Stimulated activated CD4-positive, alpha-beta T cell treated with anti-CD3 and anti-CD28 coated beads, TNF-alpha, amount 100 ng/mL, for 48 hours (primary cell): ENCODE measurements around the gene ZNF22.

Source experiments
- DNase-seq, 3 donors: peaks; one replicate each; pipeline ENCODE4 v3.0.0-alpha.2; 2020; ENCODE audit warnings: low read depth in 3 of 3

The ZNF22 gene

DNA sequence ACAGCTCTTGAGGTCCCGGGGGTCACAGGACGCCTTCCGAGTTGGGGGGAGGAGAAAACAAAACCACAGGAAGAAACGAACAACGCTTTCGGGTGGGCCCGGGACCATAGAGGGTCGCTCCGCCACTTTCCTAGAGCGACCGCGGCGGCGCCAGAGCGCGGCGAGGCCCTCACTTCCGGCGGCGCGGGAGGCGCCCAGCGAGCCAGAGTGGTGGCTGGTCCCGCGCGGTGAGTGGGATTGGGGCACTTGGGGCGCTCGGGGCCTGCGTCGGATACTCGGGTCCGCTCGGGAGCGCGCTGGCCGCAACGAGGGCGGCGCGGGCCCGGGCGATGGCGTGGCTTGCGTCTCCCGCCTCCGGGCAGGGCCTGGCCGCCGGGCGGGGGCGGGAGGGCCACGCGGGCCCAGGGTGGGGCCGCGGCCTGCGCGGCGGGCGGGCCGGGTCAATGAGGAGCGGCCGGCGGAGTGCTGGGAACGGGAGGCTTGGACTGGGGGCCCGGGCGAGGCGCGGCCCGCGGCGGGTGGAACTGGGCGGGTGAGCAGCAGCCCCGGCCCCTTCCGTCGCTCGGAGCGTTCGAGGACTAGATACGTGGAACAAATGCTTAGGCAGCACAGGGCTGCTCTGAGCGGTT lies at the start of gene ZNF22:
TSS of gene ZNF22 (plus strand) at position 172 of the 629 bp plus-strand sequence. CDS start 2,446 bp downstream, outside the sequence.
- DNase-seq = peak in 2 of 3 donors; percentile 33 to 49

DNA sequence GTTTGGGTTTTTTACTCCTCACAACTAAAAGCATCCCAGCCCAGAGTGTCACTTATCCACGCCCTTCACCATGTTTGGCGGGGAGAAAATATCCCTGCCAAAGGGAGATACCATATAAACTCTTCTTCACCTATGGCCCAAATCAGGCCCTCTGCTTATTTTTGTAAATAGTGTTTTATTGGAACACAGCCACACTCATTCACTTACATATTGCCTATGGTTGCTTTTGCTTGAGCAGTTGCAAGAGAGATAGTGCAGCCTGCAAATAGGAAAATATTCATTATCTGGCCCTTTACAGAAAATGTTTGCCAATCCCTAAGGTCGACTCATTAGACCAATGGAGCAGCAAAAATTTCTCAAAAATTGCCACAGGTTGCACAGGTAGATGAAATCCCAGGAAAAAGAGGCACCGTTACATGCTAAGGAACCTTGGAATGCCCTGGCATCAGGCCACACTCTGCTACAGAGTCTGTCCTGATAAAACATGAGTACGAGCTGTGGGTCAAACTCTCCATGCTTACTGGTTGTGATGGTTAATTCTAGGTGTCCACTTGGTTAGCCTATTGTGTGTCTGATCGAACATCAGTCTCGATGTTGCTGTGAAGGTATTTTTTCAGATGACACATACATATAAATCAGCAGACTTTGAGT lies 49.0 kb upstream of the ZNF22 start:
- DNase-seq = no peak

DNA sequence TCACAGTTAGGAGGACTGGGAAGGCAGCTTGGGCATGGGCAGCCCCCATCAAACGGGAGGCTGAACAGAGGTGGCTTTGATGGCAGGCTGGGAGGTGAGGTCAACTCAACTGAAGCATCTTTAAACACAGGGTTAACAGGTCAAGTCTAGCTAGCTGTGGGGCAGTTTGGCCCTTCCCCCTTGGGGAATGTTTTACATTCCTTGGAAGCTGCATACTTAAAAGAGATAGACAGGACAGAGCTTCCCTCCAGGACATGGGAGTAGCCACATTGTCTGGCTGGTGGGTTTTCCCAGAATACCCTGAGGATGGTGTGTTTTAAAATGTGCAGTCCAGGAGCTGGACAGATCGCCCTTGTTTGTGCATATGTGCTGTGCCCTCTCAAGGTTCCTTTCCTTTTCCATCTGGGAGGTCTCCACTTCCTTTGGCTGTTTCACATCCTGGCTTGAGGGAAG lies 47.9 kb upstream of the ZNF22 start:
- no peak for DNase-seq

DNA sequence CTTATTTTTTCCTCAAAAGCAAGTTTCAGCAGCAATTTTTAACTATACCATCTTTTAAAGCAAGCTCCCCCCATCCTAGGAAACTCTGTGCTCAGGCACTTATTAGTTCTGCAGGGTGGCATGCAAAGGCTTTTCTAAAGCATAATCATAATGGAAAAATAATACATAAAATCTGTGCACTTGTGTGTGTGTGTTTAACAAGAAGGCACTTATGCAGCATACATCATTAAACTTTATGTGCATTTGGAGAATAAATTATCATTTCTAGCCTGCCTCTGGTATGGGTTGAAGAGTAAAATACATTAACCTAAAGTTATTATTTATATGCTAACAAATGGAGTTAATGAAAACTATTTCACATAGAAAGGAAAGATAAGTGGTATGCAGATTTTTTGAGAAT lies 46.7 kb upstream of the ZNF22 start:
- DNase-seq = no peak

DNA sequence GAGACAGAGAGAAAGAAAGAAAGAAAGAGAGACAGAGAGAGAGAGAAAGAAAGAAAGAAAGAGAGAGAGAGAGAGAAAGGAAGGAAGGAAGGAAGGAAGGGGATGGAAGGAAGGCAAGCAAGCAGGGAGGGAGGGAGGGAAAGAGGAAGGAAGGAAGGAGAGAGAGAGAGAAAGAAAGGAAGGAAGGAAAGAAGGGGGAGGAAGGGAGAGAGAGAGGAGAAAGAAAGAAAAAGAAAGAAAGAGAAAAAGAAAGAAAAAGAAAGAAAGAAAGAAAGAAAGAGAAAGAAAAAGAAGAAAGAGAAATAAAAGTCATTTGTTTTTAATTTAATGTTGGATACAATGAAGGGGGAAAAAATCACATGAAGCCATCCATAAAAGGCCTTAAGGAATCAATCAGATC lies 45.8 kb upstream of the ZNF22 start:
- no peak for DNase-seq

DNA sequence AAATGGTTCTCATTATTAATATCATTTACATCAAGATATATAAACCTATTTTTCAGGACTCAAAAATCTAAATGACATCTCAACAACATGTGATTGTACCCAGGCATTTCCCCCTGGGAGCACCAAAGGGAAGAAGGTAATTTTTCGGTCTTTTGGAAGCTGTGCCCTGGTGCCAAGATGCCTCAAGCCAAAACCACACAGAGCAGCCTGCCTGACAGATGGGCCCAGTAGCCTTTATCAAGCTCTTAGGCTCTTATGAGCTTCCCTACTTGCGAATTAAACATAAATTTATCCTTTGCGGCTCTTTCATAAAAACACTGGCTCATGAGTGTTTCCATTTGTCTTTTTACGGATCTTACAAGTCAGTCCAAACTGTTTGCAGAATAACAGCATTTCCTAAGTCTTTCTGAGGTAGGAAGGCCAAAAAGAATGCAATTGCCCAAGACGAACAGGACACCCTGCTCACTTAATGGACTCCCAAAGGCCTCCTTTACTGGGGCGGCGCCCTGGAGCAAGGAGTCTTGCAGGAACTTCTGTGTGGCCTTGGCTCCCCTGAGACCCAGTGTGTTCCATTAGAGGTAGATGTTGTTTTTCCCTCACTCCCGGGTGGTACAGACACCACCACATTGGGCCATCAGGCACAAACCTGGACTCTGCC lies 45.2 kb upstream of the ZNF22 start:
- DNase-seq = no peak

DNA sequence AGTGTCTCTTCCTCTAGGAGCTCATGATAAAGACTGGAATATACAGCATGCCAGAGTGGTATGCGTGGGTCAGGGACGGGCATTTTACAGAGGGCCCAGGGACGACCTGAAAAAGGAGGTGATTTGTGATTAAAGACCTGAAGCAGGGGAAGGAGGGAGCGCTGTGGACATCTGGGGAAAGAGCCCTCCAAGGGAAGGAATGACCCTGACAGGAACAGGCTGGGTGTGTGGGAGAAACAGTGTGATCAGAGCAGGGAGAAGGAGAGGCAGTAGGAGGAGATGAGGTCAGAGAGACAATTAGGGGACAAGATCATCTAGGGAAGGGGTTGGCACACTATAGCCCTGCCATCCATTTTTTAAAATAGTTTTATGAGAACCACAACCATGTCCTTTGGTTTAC lies 44.5 kb upstream of the ZNF22 start:
- no peak for DNase-seq

DNA sequence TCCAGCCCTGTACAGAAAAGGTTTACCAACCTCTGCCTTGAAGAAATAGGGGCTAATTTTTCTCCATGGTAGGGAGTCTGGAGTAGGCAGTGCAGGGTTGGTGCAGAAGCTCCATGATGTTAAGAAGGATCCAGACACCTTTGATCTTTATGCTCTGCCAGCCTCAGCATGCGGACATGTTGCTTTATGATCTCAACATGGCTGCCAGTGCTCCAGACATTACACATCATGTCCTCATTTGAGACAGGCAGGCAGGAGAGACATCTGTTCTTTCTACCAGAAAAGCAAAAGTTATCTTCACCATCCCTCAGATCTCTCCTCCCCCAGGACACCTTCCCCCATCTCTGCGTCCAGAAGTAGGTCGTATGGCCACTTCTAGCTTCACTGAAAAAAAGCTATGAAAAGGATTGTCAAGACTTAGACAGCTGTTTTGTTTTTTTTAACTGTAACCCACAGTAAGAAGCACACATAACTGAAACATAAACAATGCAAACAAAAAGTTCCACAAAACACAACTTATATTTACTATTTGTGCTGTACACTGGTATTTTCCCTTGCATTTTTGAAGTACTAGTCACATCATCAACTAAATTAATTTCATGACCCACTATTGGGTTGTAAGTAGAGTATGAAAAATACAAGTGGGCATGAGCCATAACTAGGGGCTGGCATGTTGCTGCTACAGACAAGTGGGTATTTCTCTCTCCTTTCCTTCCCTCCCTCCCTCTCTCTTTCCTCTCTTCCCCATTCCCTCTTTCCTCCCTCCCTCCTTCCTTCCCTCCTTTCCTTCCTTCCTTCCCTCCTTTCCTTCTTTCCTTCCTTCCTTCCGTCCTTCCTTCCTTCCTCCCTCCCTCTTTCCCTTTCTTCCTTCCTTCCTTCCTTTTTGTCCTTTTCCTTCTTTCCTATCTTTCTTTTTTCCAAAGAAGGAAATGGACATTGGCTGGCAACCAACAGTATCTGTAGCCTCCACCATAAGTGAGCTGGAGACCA lies 43.7 kb upstream of the ZNF22 start:
- DNase-seq = no peak

DNA sequence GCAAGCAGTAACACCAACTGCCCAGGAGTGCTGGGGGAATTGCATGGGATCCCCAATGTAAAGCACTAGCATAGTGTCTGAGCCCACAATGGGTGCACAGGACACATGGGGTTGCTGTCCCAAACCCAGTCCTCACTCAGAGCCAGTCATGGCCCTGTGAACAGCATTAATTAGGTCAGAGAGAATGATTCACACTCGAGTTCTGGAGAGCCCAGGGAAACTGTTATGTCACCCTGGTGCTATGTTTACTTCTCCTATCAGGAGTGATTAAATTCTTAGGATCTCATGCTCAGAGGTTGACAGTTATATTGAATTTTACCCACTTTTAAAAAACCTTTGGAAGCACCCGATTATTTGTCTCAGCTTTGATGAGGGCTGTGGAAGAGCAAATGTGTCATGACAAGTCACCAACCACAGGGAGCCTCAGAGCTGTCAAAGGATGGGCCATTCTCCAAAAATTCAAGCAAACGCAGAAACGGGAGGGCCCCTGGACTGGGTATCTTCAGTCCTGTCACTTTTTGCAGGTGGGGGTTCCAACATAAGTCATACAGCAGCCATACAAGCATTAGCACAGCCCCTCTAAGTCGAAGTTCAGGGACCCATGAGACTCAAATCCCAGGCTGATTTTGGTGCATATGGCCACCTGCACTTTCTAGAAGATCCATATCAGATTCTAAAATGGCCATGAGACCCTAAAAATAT lies 42.4 kb upstream of the ZNF22 start:
- DNase-seq = no peak

DNA sequence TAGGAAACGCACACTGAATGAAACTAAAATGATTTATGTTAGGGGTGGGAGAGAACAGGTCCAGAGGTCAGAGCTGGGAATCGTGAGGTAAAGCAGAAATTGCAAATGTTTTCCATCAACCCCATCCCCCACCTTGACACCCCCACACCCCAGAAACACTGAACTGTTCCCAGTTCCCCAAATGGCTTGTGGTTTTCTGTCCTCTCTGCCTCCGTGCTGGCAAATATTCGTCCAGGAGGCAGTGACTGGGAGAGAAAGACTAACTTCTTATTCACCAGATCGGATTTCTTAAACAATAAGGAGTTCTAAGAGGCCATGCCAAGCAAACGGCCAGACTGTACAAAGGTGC lies 41.9 kb upstream of the ZNF22 start:
- no peak for DNase-seq

DNA sequence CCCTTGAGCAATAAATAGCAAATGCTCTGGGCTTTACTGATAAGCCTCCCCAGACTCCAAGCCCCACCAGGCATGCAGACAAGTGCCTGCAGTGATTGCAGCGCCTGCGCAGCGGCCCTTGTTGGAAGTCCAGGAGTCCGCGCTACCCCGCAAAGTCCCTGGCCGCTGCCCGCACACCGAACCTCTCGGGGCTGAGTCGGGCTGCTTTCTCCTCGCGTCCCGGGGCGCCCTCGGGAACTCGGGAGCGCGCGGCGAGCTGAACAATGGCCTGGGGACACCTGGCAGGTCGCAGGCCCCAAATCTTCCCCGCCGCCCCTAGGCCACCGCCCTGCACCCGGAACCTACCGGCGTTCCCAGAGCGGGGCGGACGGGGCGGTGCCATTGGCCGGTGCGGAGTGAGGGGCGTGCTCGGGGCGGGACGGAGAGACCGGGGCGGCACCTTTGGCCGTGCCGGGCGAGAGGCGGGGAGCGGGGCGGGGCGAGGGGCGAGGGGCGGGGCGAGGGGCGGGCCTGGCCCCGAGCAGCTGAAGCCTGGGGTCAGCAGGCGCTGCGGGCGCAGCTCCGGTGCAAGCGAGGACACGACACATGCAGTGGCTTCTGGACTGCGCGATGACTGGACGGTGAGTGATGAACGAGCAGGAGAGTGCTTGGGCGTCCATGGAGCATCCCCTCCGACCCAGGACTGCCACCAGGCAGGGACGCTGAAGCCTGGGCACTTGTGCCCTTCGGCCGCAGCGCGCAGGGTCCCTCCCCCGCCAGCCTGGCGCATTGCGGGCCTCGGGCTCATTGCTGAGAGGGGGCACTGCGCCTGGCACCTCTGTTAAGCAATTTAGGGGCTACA lies 41.3 kb upstream of the ZNF22 start, which contains the start of gene RASSF4:
TSS of gene RASSF4 (plus strand) at position 556 of the 841 bp plus-strand sequence. CDS start 10,401 bp downstream, outside the sequence.
- DNase-seq = peak; percentile 76 to 90 (median 84)

DNA sequence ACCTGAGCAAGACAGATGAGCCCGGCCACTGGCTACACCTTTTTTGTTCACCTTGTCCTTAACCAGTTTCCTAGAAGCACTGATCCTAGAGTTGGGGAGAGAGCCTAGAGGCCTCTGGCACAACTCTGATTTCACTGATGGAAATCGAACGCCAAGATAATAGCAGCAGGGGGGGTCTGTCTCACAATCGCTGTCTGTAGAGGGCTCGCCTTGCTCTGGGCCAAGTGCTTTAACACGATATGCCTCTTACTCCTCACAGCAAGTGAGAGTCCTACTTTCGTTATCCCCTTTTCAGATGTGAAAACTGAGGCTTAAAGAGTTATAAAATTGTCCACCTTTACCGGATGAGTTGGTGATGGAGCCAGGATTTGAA lies 40.6 kb upstream of the ZNF22 start:
- DNase-seq = no peak

DNA sequence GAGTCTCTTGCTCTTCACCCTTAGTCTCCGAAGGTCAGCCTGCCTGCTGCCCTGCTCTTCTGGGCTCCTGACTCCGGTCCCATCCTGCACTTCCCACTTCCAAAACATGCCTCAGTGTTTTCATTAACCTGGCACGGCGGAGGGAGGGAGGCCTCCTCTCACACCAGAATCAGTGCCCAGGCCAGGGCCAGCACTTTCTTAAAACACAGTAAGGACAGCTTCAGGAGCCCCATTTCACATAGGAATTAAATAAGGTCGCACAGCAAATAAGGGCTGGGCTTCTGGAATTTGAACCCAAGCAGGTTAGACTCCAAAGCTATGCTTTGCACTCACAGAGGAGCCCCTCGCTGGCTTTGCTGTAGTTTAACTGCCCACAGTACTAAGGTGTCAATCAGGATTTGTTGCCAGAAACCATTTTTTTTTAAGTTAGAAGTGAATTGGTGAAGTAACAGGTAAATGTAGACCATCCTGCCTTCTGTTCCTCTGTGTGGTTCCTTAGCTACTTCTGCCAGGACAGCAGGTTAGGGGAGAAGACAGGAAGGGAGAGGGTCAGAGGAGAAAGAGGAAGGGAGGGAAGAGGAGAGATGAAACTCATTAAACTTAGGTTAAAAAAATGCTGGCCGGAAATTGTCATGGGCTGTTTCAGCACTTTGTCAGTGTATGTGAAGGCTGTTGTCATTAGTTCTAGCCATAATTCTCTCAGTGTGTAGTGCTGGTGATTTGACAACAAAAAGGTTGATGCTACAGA lies 40.1 kb upstream of the ZNF22 start:
- no peak for DNase-seq

DNA sequence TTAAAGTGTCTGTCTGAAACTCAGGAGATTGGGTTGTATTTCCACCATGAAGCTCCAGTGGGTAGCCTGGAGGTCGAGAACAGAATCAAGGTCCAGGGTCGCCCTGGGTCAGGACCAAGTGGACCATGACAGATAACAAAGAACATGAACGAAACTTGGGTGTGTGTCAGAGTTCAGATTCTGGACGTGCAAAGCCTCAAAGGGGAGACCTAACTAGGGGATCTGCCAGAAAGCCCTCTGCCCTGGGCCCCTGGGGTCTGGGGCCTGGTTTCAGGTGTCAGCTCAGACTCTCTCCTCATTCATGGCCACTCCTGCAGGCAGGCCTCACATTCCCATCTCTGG lies 39.5 kb upstream of the ZNF22 start:
- DNase-seq = no peak

DNA sequence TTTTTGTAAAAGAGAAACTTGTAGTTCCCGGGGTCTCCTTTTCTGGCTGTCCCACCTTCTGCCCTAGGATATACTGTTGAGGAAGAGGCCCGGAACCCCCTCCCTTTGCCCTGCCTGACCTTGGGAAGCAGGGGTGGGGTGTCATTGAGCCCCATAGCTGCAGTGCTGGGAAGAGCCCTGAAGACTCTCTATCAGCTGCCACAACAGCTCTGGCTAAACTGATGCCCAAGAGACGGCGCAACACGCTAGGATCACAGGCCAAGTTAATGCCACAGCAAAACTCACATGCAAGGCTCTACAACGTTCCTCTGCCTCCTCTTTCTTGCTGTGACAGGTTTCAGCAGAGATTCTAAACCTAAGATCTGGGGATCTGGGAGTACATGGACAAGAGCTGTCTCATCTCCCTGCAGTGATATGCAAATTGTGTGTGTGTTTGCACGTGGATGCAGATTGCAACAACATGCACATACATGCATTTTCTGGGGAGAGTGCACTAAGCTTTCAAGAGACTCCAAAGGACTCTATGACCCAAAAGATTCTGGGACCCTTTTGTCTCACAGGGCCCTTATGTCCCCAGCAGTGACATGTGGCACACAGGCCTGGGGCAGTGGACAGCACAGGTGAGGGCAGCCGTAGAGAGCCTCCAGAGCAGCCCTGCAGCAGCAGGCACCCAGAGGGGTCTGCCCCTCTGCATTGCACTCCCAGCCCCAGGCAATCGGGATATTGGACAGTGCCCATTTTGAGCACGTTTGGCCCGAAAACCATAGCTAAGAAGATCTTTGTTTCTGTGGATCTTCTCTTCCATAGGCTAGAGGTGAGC lies 38.6 kb upstream of the ZNF22 start:
- no peak for DNase-seq

DNA sequence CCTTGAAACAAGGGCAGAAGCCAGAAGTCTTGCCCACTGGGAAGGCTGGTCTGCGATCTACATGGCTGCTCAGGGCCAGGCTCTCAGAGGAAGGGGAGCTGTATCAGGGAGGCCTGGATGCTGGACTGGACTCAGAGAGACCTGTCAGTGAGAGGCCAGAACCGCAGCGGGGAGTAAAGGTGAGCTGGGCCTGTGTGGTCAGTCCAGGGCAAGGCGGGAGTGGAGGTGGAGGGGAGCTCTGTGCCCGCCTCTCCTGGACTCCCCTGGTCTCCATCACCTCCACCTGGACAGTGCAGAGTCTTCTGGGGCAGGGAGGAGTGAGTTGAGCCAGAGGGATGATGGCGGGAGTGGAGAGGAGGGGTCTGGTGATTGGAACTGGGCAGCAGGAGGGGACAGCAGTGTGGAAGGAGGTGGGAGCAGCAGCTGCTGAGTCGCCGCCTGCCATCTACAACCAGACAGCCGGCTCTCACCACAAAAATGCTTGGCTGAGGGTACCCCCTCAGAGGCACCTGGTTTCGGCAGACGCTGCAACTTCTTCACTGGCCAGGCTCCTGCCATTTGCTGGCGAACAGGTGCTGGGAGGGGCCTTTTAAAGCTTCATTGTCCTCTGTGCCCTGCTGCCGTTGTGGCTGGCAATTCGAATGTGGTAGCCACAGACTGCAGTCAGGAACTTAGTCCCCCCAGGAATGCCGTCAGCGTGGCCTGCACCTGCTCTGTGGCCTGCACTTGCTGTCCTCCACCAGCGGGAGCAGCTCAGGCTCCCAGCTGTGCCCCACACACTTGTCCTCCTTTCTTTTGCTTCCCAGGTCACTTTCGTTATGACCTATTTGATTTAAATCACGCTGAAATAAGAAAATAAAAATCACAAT lies 37.6 kb upstream of the ZNF22 start:
- DNase-seq = no peak

DNA sequence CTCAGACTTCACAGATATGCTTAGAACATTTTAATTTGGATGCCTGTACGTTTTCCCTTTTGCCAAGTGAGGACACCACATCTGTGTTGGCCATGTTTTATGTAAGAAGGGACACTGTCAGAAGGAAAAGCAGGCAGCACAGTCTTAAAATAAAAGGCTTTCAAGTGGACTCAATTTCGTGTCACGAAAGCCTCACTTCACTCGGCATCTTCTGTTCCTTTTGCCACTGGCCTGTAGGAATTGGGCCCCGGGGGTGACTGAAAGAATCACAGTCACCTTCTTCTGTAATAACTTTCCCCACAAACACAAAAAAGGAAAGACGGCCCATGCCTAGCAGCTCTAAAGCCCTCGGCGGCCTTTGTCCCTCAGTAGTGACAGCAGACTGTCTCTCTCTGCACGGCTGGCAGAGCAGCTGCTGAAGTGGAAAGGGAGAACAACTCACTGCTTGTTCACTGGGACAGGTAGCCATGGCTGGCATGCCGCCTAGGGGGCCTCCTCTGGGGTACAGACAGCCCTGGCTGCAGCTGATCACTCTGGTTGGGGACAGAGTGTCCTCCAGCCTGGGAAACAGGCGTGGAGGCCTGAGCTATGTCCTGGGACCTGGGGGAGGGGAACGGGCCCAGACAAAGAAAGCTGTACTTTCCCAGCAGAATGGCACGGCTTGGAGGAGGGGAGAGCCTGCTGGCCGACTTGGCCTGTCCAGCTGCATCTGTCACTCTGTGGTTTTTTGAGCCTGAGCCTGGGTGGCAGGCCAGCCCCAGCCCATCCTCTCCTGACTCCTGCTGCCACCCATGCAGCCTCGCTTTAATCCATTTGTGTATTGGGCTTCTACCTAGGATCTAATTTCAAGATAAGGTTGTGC lies 36.7 kb upstream of the ZNF22 start:
- no peak for DNase-seq
